ENCODE measurements around the gene FAM174C. TPM values are rescaled to one million over a fixed set of nuclear protein-coding genes. Genes with fewer than 3 reads are reported as not detected.
A peak's percentile ranks its signal among the peaks of the same experiment; 100 is the strongest.

The FAM174C gene
- total and polyA plus RNA-seq, 2 donors from 2014 or later: 35.3 to 94.7 TPM

GRCh38 chr19:1324806-1325567 lies 49.7 kb downstream of the FAM174C start:
- intact Hi-C loops (cut with DNase I): no loop called here
- TF ChIP-seq, protein P1, sequence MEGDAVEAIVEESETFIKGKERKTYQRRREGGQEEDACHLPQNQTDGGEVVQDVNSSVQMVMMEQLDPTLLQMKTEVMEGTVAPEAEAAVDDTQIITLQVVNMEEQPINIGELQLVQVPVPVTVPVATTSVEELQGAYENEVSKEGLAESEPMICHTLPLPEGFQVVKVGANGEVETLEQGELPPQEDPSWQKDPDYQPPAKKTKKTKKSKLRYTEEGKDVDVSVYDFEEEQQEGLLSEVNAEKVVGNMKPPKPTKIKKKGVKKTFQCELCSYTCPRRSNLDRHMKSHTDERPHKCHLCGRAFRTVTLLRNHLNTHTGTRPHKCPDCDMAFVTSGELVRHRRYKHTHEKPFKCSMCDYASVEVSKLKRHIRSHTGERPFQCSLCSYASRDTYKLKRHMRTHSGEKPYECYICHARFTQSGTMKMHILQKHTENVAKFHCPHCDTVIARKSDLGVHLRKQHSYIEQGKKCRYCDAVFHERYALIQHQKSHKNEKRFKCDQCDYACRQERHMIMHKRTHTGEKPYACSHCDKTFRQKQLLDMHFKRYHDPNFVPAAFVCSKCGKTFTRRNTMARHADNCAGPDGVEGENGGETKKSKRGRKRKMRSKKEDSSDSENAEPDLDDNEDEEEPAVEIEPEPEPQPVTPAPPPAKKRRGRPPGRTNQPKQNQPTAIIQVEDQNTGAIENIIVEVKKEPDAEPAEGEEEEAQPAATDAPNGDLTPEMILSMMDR (IDR thresholded peaks at IDR 0.05; ENCODE audit: borderline replicate concordance, extremely low read depth, insufficient read depth): no peak
- no peaks in the 10 kb centered on the region for H3K36me3 ChIP-seq (ENCODE audit: control insufficient read depth in 2 of 3, insufficient read depth in 3 of 3, low read length in 3 of 3)
- no peaks in the 10 kb centered on the region for H3K4me1 ChIP-seq (ENCODE audit: control insufficient read depth in 2 of 3, insufficient read depth in 2 of 3, low read depth in 1 of 3, low read length in 3 of 3)
- FAIRE-seq (no peak), DNase-seq (peak in 3 of 5 donors; percentile 72 to 89 (median 76))
- peak overlapping the region in 1 of 3 donors; percentile 3 for H3K4me3 ChIP-seq (ENCODE audit: low read length in 3 of 3)
- H3K27me3 ChIP-seq (ENCODE audit: control insufficient read depth, insufficient read depth, low read length): no peaks in the 10 kb centered on the region
- no peaks in the 10 kb centered on the region for H3K9me3 ChIP-seq (ENCODE audit: control insufficient read depth in 2 of 3, insufficient read depth in 1 of 3, low read length in 3 of 3)
- no peak overlapping the region for H3K27ac ChIP-seq (ENCODE audit: low read depth in 2 of 2, low read length in 2 of 2)
- no peak overlapping the region for H3K9ac ChIP-seq (ENCODE audit: low read length in 3 of 3)

DNA sequence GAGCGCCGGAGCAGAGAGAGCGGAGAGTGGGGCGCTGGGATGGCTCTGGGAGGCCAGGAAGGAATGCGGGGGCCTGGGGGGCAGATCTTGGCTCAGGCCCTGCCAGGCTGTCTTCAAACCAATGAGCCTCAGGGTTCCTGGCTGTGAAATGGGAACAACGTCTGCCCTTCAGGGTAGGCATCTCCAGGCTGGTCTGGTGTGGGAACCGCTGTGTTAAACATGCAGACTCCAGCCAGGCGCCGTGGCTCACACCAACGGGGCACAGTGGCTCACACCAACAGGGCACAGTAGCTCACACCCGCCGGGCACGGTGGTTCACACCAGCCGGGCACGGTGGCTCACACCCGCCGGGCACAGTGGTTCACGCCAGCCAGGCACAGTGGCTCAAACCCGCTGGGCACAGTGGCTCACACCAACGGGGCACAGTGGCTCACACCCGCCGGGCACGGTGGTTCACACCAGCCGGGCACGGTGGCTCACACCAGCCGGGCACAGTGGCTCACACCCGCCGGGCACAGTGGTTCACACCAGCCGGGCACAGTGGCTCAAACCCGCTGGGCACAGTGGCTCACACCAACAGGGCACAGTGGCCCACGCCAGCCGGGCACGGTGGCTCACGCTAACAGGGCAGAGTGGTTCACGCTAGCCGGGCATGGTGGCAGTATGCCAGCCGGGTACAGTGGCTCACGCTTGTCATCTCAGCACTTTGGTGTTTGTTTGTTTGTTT lies 50.4 kb downstream of the FAM174C start:
- H3K9ac ChIP-seq (ENCODE audit: low read length in 3 of 3): no peak overlapping the region
- peak overlapping the region in 1 of 3 donors; percentile 3 for H3K4me3 ChIP-seq (ENCODE audit: low read length in 3 of 3)
- H3K9me3 ChIP-seq (ENCODE audit: control insufficient read depth in 2 of 3, insufficient read depth in 1 of 3, low read length in 3 of 3): no peaks in the 10 kb centered on the region
- DNase-seq (no peak), FAIRE-seq (no peak)
- TF ChIP-seq, protein P1 (IDR thresholded peaks at IDR 0.05; ENCODE audit: borderline replicate concordance, extremely low read depth, insufficient read depth): no peak
- H3K27ac ChIP-seq (ENCODE audit: low read depth in 2 of 2, low read length in 2 of 2): no peak overlapping the region
- H3K4me1 ChIP-seq (ENCODE audit: control insufficient read depth in 2 of 3, insufficient read depth in 2 of 3, low read depth in 1 of 3, low read length in 3 of 3): no peaks in the 10 kb centered on the region
- no peaks in the 10 kb centered on the region for H3K36me3 ChIP-seq (ENCODE audit: control insufficient read depth in 2 of 3, insufficient read depth in 3 of 3, low read length in 3 of 3)
- H3K27me3 ChIP-seq (ENCODE audit: control insufficient read depth, insufficient read depth, low read length): no peaks in the 10 kb centered on the region
- intact Hi-C loops (cut with DNase I): no loop called here

GRCh38 chr19:1327125-1327524 lies 51.8 kb downstream of the FAM174C start:
- intact Hi-C loops (cut with DNase I): no loop called here
- no peak overlapping the region for H3K27ac ChIP-seq (ENCODE audit: low read depth in 2 of 2, low read length in 2 of 2)
- no peaks in the 10 kb centered on the region for H3K9me3 ChIP-seq (ENCODE audit: control insufficient read depth in 2 of 3, insufficient read depth in 1 of 3, low read length in 3 of 3)
- H3K9ac ChIP-seq (ENCODE audit: low read length in 3 of 3): no peak overlapping the region
- H3K4me1 ChIP-seq (ENCODE audit: control insufficient read depth in 2 of 3, insufficient read depth in 2 of 3, low read depth in 1 of 3, low read length in 3 of 3): no peaks in the 10 kb centered on the region
- TF ChIP-seq, protein P1 (IDR thresholded peaks at IDR 0.05; ENCODE audit: borderline replicate concordance, extremely low read depth, insufficient read depth): no peak
- no peaks in the 10 kb centered on the region for H3K27me3 ChIP-seq (ENCODE audit: control insufficient read depth, insufficient read depth, low read length)
- DNase-seq: no peak
- H3K4me3 ChIP-seq (ENCODE audit: low read length in 3 of 3): no peak overlapping the region
- no peaks in the 10 kb centered on the region for H3K36me3 ChIP-seq (ENCODE audit: control insufficient read depth in 2 of 3, insufficient read depth in 3 of 3, low read length in 3 of 3)
- FAIRE-seq: no peak

Other genes starting within 250 kb of the FAM174C start
- 131 TPM for gene CNN2, start 248.9 kb upstream of the FAM174C start, total RNA-seq
- gene CNN2, start 248.9 kb upstream of the FAM174C start, polyA plus RNA-seq (ENCODE audit: insufficient read depth, low read depth, low replicate concordance): 64.1 TPM
- gene ABCA7, start 235.4 kb upstream of the FAM174C start, total RNA-seq: 20.4 TPM
- 11.7 TPM for gene ABCA7, start 235.4 kb upstream of the FAM174C start, polyA plus RNA-seq (ENCODE audit: insufficient read depth, low read depth, low replicate concordance)
- 50.0 TPM for gene ARHGAP45, start 208.4 kb upstream of the FAM174C start, total RNA-seq
- gene ARHGAP45, start 208.4 kb upstream of the FAM174C start, polyA plus RNA-seq (ENCODE audit: insufficient read depth, low read depth, low replicate concordance): 11.8 TPM
- gene POLR2E, start 180.2 kb upstream of the FAM174C start, total RNA-seq: 158 TPM
- 189 TPM for gene POLR2E, start 180.2 kb upstream of the FAM174C start, polyA plus RNA-seq (ENCODE audit: insufficient read depth, low read depth, low replicate concordance)
- 268 TPM for gene GPX4, start 171.5 kb upstream of the FAM174C start, total RNA-seq
- gene GPX4, start 171.5 kb upstream of the FAM174C start, polyA plus RNA-seq (ENCODE audit: insufficient read depth, low read depth, low replicate concordance): 966 TPM
- 156 TPM for gene SBNO2, start 101.3 kb upstream of the FAM174C start, total RNA-seq
- gene SBNO2, start 101.3 kb upstream of the FAM174C start, polyA plus RNA-seq (ENCODE audit: insufficient read depth, low read depth, low replicate concordance): 12.2 TPM
- gene STK11, start 69.8 kb upstream of the FAM174C start, total RNA-seq: 57.7 TPM
- gene STK11, start 69.8 kb upstream of the FAM174C start, polyA plus RNA-seq (ENCODE audit: insufficient read depth, low read depth, low replicate concordance): 40.7 TPM
- 1.1 TPM for gene CBARP, start 37.5 kb upstream of the FAM174C start, total RNA-seq
- 1.0 TPM for gene CBARP, start 37.5 kb upstream of the FAM174C start, polyA plus RNA-seq (ENCODE audit: insufficient read depth, low read depth, low replicate concordance)
- 183 TPM for gene ATP5F1D, start 33.8 kb upstream of the FAM174C start, total RNA-seq
- 641 TPM for gene ATP5F1D, start 33.8 kb upstream of the FAM174C start, polyA plus RNA-seq (ENCODE audit: insufficient read depth, low read depth, low replicate concordance)
- 205 TPM for gene MIDN, start 26.9 kb upstream of the FAM174C start, total RNA-seq
- 21.3 TPM for gene MIDN, start 26.9 kb upstream of the FAM174C start, polyA plus RNA-seq (ENCODE audit: insufficient read depth, low read depth, low replicate concordance)
- 533 TPM for gene CIRBP, start 6.2 kb upstream of the FAM174C start, total RNA-seq
- 408 TPM for gene CIRBP, start 6.2 kb upstream of the FAM174C start, polyA plus RNA-seq (ENCODE audit: insufficient read depth, low read depth, low replicate concordance)
- gene EFNA2, start 10.3 kb downstream of the FAM174C start, total RNA-seq: not detected
- not detected for gene EFNA2, start 10.3 kb downstream of the FAM174C start, polyA plus RNA-seq (ENCODE audit: insufficient read depth, low read depth, low replicate concordance)
- 85.5 TPM for gene NDUFS7, start 108.4 kb downstream of the FAM174C start, total RNA-seq
- gene NDUFS7, start 108.4 kb downstream of the FAM174C start, polyA plus RNA-seq (ENCODE audit: insufficient read depth, low read depth, low replicate concordance): 265 TPM
- gene GAMT, start 126.0 kb downstream of the FAM174C start, total RNA-seq: 16.3 TPM
- 209 TPM for gene GAMT, start 126.0 kb downstream of the FAM174C start, polyA plus RNA-seq (ENCODE audit: insufficient read depth, low read depth, low replicate concordance)
- gene DAZAP1, start 132.1 kb downstream of the FAM174C start, total RNA-seq: 98.5 TPM
- 47.7 TPM for gene DAZAP1, start 132.1 kb downstream of the FAM174C start, polyA plus RNA-seq (ENCODE audit: insufficient read depth, low read depth, low replicate concordance)
- 893 TPM for gene RPS15, start 162.9 kb downstream of the FAM174C start, total RNA-seq
- 1,823 TPM for gene RPS15, start 162.9 kb downstream of the FAM174C start, polyA plus RNA-seq (ENCODE audit: insufficient read depth, low read depth, low replicate concordance)
- 0.25 TPM for gene APC2, start 174.6 kb downstream of the FAM174C start, total RNA-seq
- gene APC2, start 174.6 kb downstream of the FAM174C start, polyA plus RNA-seq (ENCODE audit: insufficient read depth, low read depth, low replicate concordance): not detected
- gene C19orf25, start 203.7 kb downstream of the FAM174C start, total RNA-seq: 32.5 TPM
- 50.9 TPM for gene C19orf25, start 203.7 kb downstream of the FAM174C start, polyA plus RNA-seq (ENCODE audit: insufficient read depth, low read depth, low replicate concordance)
- gene PCSK4, start 214.8 kb downstream of the FAM174C start, total RNA-seq: 5.3 TPM
- gene PCSK4, start 214.8 kb downstream of the FAM174C start, polyA plus RNA-seq (ENCODE audit: insufficient read depth, low read depth, low replicate concordance): 5.5 TPM
- 9.6 TPM for gene REEP6, start 215.7 kb downstream of the FAM174C start, total RNA-seq
- gene REEP6, start 215.7 kb downstream of the FAM174C start, polyA plus RNA-seq (ENCODE audit: insufficient read depth, low read depth, low replicate concordance): 60.0 TPM
- gene ADAMTSL5, start 237.5 kb downstream of the FAM174C start, total RNA-seq: 4.6 TPM
- 1.4 TPM for gene ADAMTSL5, start 237.5 kb downstream of the FAM174C start, polyA plus RNA-seq (ENCODE audit: insufficient read depth, low read depth, low replicate concordance)
- not detected for gene PLK5, start 248.5 kb downstream of the FAM174C start, total RNA-seq
- gene PLK5, start 248.5 kb downstream of the FAM174C start, polyA plus RNA-seq (ENCODE audit: insufficient read depth, low read depth, low replicate concordance): not detected

All from kidney (tissue), 14 donors.